Osteoblast (primary cell): ENCODE results near the gene LRP2. TPM values are rescaled to one million over a fixed set of nuclear protein-coding genes. Genes with fewer than 3 reads are reported as not detected.

Source experiments
- DNase-seq: peaks from one replicate; pipeline ENCODE4 v3.0.0; 2011; ENCODE audit warnings: low spot score, mixed read lengths; ENCODE audit not compliant: insufficient read length; ENCODE audit errors: missing footprints
- H2AFZ ChIP-seq: 2 replicates; pipeline ENCODE4 v1.6.0; 2011; ENCODE audit warnings: mild to moderate bottlenecking, low read length
- H3K27ac ChIP-seq: 2 replicates; pipeline ENCODE4 v1.5.1; 2011; ENCODE audit warnings: mild to moderate bottlenecking, low read depth, low read length, moderate library complexity
- H3K27me3 ChIP-seq: 2 replicates; pipeline ENCODE4 v1.6.0; 2012; ENCODE audit warnings: mild to moderate bottlenecking, control low read depth, inconsistent platforms, low read length, moderate library complexity; ENCODE audit not compliant: insufficient read depth
- H3K36me3 ChIP-seq: 2 replicates; pipeline ENCODE4 v1.5.1; 2011; ENCODE audit warnings: mild to moderate bottlenecking, low read length, control low read depth, moderate library complexity; ENCODE audit not compliant: insufficient read depth
- H3K4me1 ChIP-seq: 2 replicates; pipeline ENCODE4 v1.5.1; 2011; ENCODE audit warnings: mild to moderate bottlenecking, low read length, control low read depth, moderate library complexity; ENCODE audit not compliant: insufficient read depth
- H3K4me2 ChIP-seq: 2 replicates; pipeline ENCODE4 v1.6.0; 2011; ENCODE audit warnings: mild to moderate bottlenecking, low read length; ENCODE audit not compliant: insufficient read depth
- H3K4me3 ChIP-seq: fragments of 200-600 bp; sonication (generic); 3 replicates; pipeline ENCODE4 v1.5.1; 2012; ENCODE audit warnings: mild to moderate bottlenecking, low read length, inconsistent platforms; ENCODE audit not compliant: insufficient read depth
- H3K79me2 ChIP-seq: 2 replicates; pipeline ENCODE4 v1.6.0; 2012; ENCODE audit warnings: mild to moderate bottlenecking, low read length, control low read depth, inconsistent platforms; ENCODE audit not compliant: insufficient read depth
- H3K9me3 ChIP-seq: 2 replicates; pipeline ENCODE4 v1.5.1; 2011; ENCODE audit warnings: low read depth, low read length, control low read depth
- H4K20me1 ChIP-seq: 2 replicates; pipeline ENCODE4 v1.6.0; 2012; ENCODE audit warnings: mild to moderate bottlenecking, low read length, control low read depth; ENCODE audit not compliant: insufficient read depth
- total RNA-seq: library from RNA; depleted of rRNA; stranded (reverse); fragments of >200 nt; gene quantifications from 2 replicates; pipeline ENCODE4 v1.2.3, GENCODE V29; 2012
- TF ChIP-seq, protein P1 (sequence below): IDR thresholded peaks from 2 replicates; pipeline ENCODE4 v1.5.1; 2011; ENCODE audit warnings: mild to moderate bottlenecking, low read depth, low read length, moderate library complexity; ENCODE audit errors: extremely low read depth

LRP2 gene
- total RNA-seq, 1 donor: not detected

DNA sequence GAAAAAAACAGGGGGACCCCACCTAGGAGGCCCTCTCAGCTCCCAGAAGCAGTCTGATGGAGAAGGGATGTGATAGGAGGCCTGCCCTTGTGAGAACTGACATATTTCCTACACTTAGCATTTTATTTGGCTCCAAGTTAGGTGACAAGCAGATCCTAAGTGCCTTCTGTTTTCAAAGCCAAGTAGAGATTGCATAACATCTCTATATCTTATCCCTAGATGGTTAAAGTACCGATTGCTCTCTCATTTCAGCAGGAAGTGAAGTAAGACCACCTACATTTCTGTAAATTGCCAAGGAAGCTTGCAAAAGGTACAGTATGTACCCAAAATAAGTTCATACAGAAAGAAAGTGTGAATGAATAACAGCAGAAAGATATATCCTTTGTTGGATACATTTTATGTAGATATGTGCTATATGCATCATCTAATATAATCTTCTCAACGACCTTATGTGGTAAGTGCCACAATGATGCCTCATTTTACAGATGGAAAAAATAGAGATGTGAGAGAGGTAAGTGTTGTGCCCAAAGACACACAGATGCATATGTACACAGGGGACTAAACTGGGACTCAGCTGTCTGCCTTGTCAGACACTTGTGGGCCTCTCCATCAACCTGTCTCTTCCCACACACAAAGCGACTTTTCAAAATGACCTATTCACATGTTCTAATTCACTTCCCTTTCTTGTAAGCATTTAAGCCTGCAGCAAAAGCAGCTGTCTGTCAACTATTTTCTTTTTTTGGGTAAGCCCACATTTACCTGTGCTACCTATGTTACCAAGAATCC is 254.0 kb downstream of the LRP2 start:
- TF ChIP-seq, protein P1, sequence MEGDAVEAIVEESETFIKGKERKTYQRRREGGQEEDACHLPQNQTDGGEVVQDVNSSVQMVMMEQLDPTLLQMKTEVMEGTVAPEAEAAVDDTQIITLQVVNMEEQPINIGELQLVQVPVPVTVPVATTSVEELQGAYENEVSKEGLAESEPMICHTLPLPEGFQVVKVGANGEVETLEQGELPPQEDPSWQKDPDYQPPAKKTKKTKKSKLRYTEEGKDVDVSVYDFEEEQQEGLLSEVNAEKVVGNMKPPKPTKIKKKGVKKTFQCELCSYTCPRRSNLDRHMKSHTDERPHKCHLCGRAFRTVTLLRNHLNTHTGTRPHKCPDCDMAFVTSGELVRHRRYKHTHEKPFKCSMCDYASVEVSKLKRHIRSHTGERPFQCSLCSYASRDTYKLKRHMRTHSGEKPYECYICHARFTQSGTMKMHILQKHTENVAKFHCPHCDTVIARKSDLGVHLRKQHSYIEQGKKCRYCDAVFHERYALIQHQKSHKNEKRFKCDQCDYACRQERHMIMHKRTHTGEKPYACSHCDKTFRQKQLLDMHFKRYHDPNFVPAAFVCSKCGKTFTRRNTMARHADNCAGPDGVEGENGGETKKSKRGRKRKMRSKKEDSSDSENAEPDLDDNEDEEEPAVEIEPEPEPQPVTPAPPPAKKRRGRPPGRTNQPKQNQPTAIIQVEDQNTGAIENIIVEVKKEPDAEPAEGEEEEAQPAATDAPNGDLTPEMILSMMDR: no peak
- Histone ChIP-seq H2AFZ (no peak overlapping the region), H3K4me1 (peaks cover 3% of the 10 kb centered on the region), H3K36me3 (no peaks in the 10 kb centered on the region), H3K4me3 (no peak overlapping the region), H3K4me2 (no peak overlapping the region), H3K79me2 (no peaks in the 10 kb centered on the region), H3K27me3 (no peaks in the 10 kb centered on the region), H3K9me3 (no peaks in the 10 kb centered on the region), H4K20me1 (no peaks in the 10 kb centered on the region), H3K27ac (no peak overlapping the region)
- DNase-seq: no peak

DNA sequence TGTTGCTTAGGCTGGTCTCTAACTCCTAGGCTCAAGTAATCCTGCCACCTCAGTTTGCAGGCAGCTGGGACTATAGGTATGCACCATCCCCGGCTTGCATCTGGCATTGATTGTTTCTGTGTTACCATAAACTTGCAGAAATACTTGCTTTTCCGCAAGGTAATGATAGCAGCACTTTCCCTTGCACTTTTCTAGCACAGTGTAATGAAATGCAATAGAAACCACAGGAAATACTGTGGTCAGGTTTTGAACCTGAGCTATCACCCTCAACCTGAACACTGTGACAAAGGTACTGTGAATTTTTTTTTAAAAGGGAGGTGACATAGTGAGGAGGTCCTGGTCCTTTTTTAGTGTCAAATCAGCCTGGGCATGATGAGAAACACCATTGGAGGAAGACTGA is 254.7 kb downstream of the LRP2 start:
- TF ChIP-seq, protein P1: no peak

DNA sequence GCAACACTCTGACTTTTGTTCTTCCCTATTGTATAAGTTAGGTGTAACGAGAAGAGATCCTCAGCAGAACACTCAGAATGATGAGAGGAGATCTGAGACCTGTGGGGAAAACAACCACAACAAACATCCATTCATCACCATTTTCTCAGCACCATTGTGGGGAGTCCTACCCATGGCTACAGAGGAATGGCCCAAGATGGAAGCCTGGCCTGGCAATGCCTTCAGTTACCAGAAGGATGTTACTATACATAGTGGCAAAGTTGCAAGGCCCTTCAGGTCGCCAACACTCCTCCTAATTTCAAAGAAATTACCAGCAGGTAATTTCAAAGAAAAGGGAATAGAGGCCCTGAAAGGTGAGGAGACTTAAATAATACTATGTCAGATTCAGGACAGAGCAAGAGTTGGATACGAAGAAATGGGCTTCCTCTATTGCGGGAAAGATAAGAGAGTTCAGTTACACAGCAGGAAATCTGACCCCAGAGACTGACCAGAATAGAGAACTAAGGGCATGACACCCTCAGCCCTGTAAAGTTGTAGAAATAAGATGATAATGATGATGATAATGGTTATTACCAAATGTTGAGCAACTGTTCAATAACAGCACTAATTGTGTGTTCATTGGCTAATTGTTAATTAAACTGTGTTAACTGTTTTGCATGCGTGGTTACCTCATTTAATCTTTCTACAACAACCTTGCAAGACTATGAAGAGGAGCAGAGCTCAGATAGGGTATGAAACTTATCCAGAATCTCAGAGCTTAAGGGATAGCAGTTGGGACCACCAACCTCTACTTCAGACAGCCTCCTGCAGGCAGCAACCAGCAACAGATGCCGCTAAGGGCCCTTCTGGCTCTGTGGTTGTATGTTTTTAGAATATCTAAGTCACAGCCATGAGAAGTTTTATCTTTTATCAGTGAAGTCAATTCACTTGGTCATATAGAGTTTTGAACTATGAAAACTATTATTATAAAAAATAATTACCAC is 255.5 kb downstream of the LRP2 start:
- Histone ChIP-seq H3K79me2 (no peaks in the 10 kb centered on the region), H3K27me3 (no peaks in the 10 kb centered on the region), H3K4me1 (peaks cover 3% of the 10 kb centered on the region), H3K4me2 (no peak overlapping the region), H4K20me1 (no peaks in the 10 kb centered on the region), H3K4me3 (no peak overlapping the region), H3K27ac (no peak overlapping the region), H3K9me3 (no peaks in the 10 kb centered on the region), H3K36me3 (no peaks in the 10 kb centered on the region), H2AFZ (no peak overlapping the region)
- TF ChIP-seq, protein P1: no peak
- no peak for DNase-seq

More for the DNA sequence above, 254.7 kb downstream of the LRP2 start:
- Histone ChIP-seq H2AFZ (no peak overlapping the region), H3K4me2 (no peak overlapping the region), H3K4me1 (peaks cover 3% of the 10 kb centered on the region), H3K36me3 (no peaks in the 10 kb centered on the region), H3K9me3 (no peaks in the 10 kb centered on the region), H3K27me3 (no peaks in the 10 kb centered on the region), H3K27ac (no peak overlapping the region), H4K20me1 (no peaks in the 10 kb centered on the region), H3K79me2 (no peaks in the 10 kb centered on the region), H3K4me3 (no peak overlapping the region)
- no peak for DNase-seq

DNA sequence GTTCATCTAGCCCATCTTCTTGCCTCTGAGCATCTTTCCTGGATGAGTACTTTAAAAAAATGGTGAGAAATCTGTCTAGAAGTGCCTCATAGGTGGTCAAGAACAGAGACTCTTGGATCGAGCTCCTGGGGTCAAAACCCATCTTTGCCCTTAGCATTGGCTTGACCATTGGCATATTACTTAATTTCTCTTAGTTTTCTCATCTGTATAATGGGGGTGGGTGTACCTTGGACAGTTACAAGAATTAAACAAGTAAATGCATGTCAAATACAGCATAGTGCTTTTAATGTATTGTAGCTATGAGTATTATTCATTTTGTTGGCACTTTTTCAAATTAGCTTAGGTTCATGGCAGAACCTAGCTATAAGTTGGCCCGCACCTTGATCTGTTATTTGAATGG is 256.2 kb downstream of the LRP2 start:
- Histone ChIP-seq H3K27me3 (no peaks in the 10 kb centered on the region), H3K4me1 (peaks cover 3% of the 10 kb centered on the region), H3K9me3 (no peaks in the 10 kb centered on the region), H3K4me2 (no peak overlapping the region), H3K4me3 (no peak overlapping the region), H4K20me1 (no peaks in the 10 kb centered on the region), H3K36me3 (no peaks in the 10 kb centered on the region), H3K79me2 (no peaks in the 10 kb centered on the region), H2AFZ (no peak overlapping the region), H3K27ac (no peak overlapping the region)
- no peak for DNase-seq
- TF ChIP-seq, protein P1: no peak
